Endodermal cell (in vitro differentiated cells): ENCODE data around the gene FBRS. TPM values are rescaled to one million over a fixed set of nuclear protein-coding genes. Genes with fewer than 3 reads are reported as not detected.
"Not testable (repeated sequence)": the region's sequence is repeated elsewhere in the genome, so short reads cannot be mapped to it uniquely, and the experiment has no call there.

Source experiments
- DNase-seq: peaks from one replicate; pipeline ENCODE4 v3.0.0-alpha.2; 2017
- H3K27ac ChIP-seq: 2 replicates; pipeline ENCODE4 v1.5.1; 2013; ENCODE audit warnings: mild to moderate bottlenecking, low read depth, low read length, moderate library complexity
- H3K27me3 ChIP-seq: 2 replicates; pipeline ENCODE4 v1.6.1; 2013; ENCODE audit warnings: mild to moderate bottlenecking, low read length, moderate library complexity; ENCODE audit not compliant: insufficient read depth, control insufficient read depth, poor library complexity, severe bottlenecking
- H3K36me3 ChIP-seq: 2 replicates; pipeline ENCODE4 v1.7.0; 2013; ENCODE audit warnings: mild to moderate bottlenecking, low read length, moderate library complexity; ENCODE audit not compliant: control insufficient read depth, insufficient read depth
- H3K4me1 ChIP-seq: one replicate; pipeline ENCODE4 v1.7.0; 2013; ENCODE audit warnings: low read length; ENCODE audit not compliant: control insufficient read depth, insufficient read depth
- H3K4me3 ChIP-seq: 2 replicates; pipeline ENCODE4 v1.5.1; 2013; ENCODE audit warnings: mild to moderate bottlenecking, low read length, moderate library complexity
- H3K9ac ChIP-seq: 2 replicates; pipeline ENCODE4 v1.6.1; 2013; ENCODE audit warnings: mild to moderate bottlenecking, low read length, moderate library complexity; ENCODE audit not compliant: poor library complexity, severe bottlenecking; ENCODE audit errors: extremely low read depth
- H3K9me3 ChIP-seq: 2 replicates; pipeline ENCODE4 v1.6.1; 2013; ENCODE audit warnings: mild to moderate bottlenecking, low read length, moderate library complexity; ENCODE audit not compliant: control insufficient read depth
- H3K27ac Mint-ChIP-seq: 2 replicates; pipeline ENCODE4 v1.8.0; 2020; ENCODE audit warnings: mixed read lengths
- H3K27me3 Mint-ChIP-seq: 2 replicates; pipeline ENCODE4 v1.8.0; 2021; ENCODE audit warnings: mild to moderate bottlenecking, mixed read lengths; ENCODE audit not compliant: insufficient read depth
- H3K36me3 Mint-ChIP-seq: 2 replicates; pipeline ENCODE4 v1.8.0; 2020; ENCODE audit warnings: low read depth, mixed read lengths
- H3K4me1 Mint-ChIP-seq: 2 replicates; pipeline ENCODE4 v1.8.0; 2020; ENCODE audit warnings: mixed read lengths
- H3K4me3 Mint-ChIP-seq: 2 replicates; pipeline ENCODE4 v1.8.0; 2020; ENCODE audit warnings: mild to moderate bottlenecking, moderate library complexity, mixed read lengths
- H3K9me3 Mint-ChIP-seq: 2 replicates; pipeline ENCODE4 v1.8.0; 2020; ENCODE audit warnings: mild to moderate bottlenecking, mixed read lengths
- CTCF ChIP-seq: fragments of 200-600 bp; sonication (generic); conservative IDR thresholded peaks from 2 replicates; pipeline ENCODE4 v1.5.0; 2021; ENCODE audit warnings: antibody characterized with exemption, mild to moderate bottlenecking
- WGBS, 2 experiments: methylation state at CpG; one replicate each; pipeline versions ENCODE4 v1.1.5 to v1.1.7; 2013; ENCODE audit warnings: missing lambda C conversion rate in 2 of 2, mixed read lengths in 1 of 2; ENCODE audit not compliant: insufficient coverage in 1 of 2, insufficient read length in 1 of 2; 5-methylcytosine and 5-hydroxymethylcytosine counted together
- total RNA-seq, 2 donors: library from RNA; stranded (reverse); fragmentation: NEBNext Ultra II Directional in 1 of 2; extraction: Animal tissue kit (Norgen Biotek cat#: 25700) in 1 of 2; gene quantifications; 2 replicates in 1 of 2; 3 replicates in 1 of 2; pipeline ENCODE4 v1.2.1, GENCODE V29; 2021

The FBRS gene
- total RNA-seq, 2 donors from 2014 or later, result 50.2 to 53.1 TPM

GRCh38 chr16:30636599-30636998 lies 21.6 kb upstream of the FBRS start:
- peaks cover 6% of the 10 kb centered on the region for H3K4me1 Mint-ChIP-seq

GRCh38 chr16:30637139-30637538 lies 21.1 kb upstream of the FBRS start:
- not testable (repeated sequence) for H3K4me3 Mint-ChIP-seq, H3K4me3 ChIP-seq, H3K27me3 Mint-ChIP-seq, H3K4me1 Mint-ChIP-seq, H3K9me3 Mint-ChIP-seq, H3K36me3 ChIP-seq, H3K36me3 Mint-ChIP-seq, H3K4me1 ChIP-seq, H3K27ac Mint-ChIP-seq, H3K27me3 ChIP-seq, H3K9ac ChIP-seq, H3K9me3 ChIP-seq, DNase-seq, H3K27ac ChIP-seq
- WGBS, 2 experiments, result 94 to 100% methylated on average over 9 to 10 of the region's 10 CpGs

More at GRCh38 chr16:30636599-30636998, 21.6 kb upstream of the FBRS start:
- Mint-ChIP-seq H3K27me3 (peaks cover 6% of the 10 kb centered on the region), H3K36me3 (no peaks in the 10 kb centered on the region), H3K4me3 (no peak overlapping the region), H3K9me3 (no peaks in the 10 kb centered on the region), H3K27ac (no peak overlapping the region)
- Histone ChIP-seq H3K27me3 (no peaks in the 10 kb centered on the region), H3K27ac (no peak overlapping the region), H3K4me1 (no peaks in the 10 kb centered on the region), H3K9ac (no peak overlapping the region), H3K9me3 (no peaks in the 10 kb centered on the region), H3K36me3 (no peaks in the 10 kb centered on the region), H3K4me3 (no peak overlapping the region)
- no peak for DNase-seq
- no peak for TF ChIP-seq CTCF
- WGBS, 2 experiments, result 86 to 94% methylated on average over 7 of the region's 7 CpGs

- WGBS, 2 experiments, result 33% methylated on average over 1 of the region's 1 CpG; no CpG with 5 or more reads in 1 of the 2 experiments
- Histone ChIP-seq H3K27ac (no peak overlapping the region), H3K9me3 (no peaks in the 10 kb centered on the region), H3K4me1 (no peaks in the 10 kb centered on the region), H3K4me3 (no peak overlapping the region), H3K9ac (no peak overlapping the region), H3K27me3 (no peaks in the 10 kb centered on the region), H3K36me3 (no peaks in the 10 kb centered on the region)
- H3K4me1 Mint-ChIP-seq, result peaks cover 6% of the 10 kb centered on the region
- H3K27ac Mint-ChIP-seq, result no peak overlapping the region
- peak; percentile 76 for TF ChIP-seq CTCF
- no peaks in the 10 kb centered on the region for H3K9me3 Mint-ChIP-seq
- DNase-seq, result peak; percentile 67
- H3K4me3 Mint-ChIP-seq, result no peak overlapping the region
- H3K27me3 Mint-ChIP-seq, result peaks cover 6% of the 10 kb centered on the region
- no peaks in the 10 kb centered on the region for H3K36me3 Mint-ChIP-seq
Measured at GRCh38 chr16:30637944-30638343, 20.3 kb upstream of the FBRS start.

- Histone ChIP-seq H3K36me3 (no peaks in the 10 kb centered on the region), H3K9me3 (no peaks in the 10 kb centered on the region), H3K4me1 (no peaks in the 10 kb centered on the region), H3K9ac (no peak overlapping the region), H3K4me3 (no peak overlapping the region), H3K27me3 (peaks cover 7% of the 10 kb centered on the region), H3K27ac (no peak overlapping the region)
- Mint-ChIP-seq H3K36me3 (no peaks in the 10 kb centered on the region), H3K27ac (no peak overlapping the region), H3K27me3 (peaks cover 28% of the 10 kb centered on the region), H3K9me3 (no peaks in the 10 kb centered on the region), H3K4me1 (no peaks in the 10 kb centered on the region), H3K4me3 (no peak overlapping the region)
- no peak for TF ChIP-seq CTCF
- 75 to 83% methylated on average over 2 of the region's 3 CpGs for WGBS, 2 experiments
- DNase-seq, result no peak
Measured at GRCh38 chr16:30641378-30641982, 16.8 kb upstream of the FBRS start.
